Effector memory CD8-positive, alpha-beta T cell (primary cell): ENCODE data around the gene AFM.

Experiments
- ATAC-seq: fragments of 150-1000 bp; cut with Tn5 transposase; replicated peaks from 2 replicates; pipeline ENCODE4 v1.10.0; 2021; ENCODE audit warnings: mild to moderate bottlenecking, moderate library complexity
- DNase-seq, 3 experiments: peaks; one replicate each; pipeline ENCODE4 v3.0.0; 2021
- H3K27ac Mint-ChIP-seq, 2 donors: one replicate each; pipeline ENCODE4 v1.8.0; 2022; ENCODE audit warnings: mild to moderate bottlenecking in 2 of 2, mixed read lengths in 2 of 2, moderate library complexity in 2 of 2
- H3K27me3 Mint-ChIP-seq, 2 donors: one replicate each; pipeline ENCODE4 v1.8.0; 2022; ENCODE audit warnings: mixed read lengths in 2 of 2
- H3K36me3 Mint-ChIP-seq: one replicate; pipeline ENCODE4 v1.8.0; 2022; ENCODE audit warnings: mild to moderate bottlenecking, moderate library complexity, mixed read lengths; ENCODE audit not compliant: insufficient read depth
- H3K4me1 Mint-ChIP-seq, 2 donors: one replicate each; pipeline ENCODE4 v1.8.0; 2022; ENCODE audit warnings: low read depth in 2 of 2, mixed read lengths in 2 of 2
- H3K4me3 Mint-ChIP-seq, 2 donors: one replicate each; pipeline ENCODE4 v1.8.0; 2022; ENCODE audit warnings: mild to moderate bottlenecking in 2 of 2, mixed read lengths in 2 of 2, moderate library complexity in 2 of 2
- H3K9me3 Mint-ChIP-seq, 2 donors: one replicate each; pipeline ENCODE4 v1.8.0; 2022; ENCODE audit warnings: mixed read lengths in 2 of 2

The AFM gene

DNA sequence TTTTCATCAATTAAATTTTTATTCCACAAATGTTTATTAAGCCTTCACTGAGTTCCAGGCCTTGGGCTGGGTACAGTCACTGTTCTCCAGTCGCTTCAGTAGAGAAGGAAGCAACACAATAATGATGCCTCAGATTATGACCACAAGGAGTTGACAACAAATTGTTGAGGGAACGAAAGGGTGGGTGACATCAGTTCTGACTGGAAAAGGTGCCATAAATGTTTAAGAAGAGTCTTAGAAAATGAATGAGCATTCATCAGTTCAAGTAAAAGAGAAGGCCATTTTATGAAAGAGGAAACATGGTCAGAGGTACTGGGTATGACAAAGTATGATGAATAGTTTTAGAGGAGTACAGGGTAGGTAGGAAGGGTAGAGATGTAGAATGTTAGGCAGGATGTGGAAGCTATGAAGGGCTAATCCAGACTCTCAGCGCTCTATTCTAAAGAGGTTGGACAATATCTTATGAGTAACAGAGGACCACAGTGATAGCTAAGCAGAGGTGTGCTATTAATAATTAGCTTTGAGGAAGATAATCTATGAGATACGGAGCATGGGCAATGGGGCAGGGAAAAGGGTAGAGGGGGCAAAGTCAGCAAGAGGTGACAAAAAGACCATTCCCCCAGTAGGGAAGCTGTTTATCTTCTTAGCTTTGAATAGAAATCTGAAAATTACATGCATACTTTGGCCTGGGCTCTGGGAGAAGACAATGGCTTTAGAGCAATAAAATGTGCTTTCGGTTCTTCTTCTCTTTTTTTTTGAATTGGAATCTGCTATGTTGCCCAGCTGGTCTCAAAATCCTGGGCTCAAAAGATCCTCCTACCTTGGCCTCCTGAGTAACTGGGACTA is 25.1 kb upstream of the AFM start:
- Mint-ChIP-seq H3K4me3 (no peak overlapping the region), H3K36me3 (no peaks in the 10 kb centered on the region), H3K9me3 (no peaks in the 10 kb centered on the region), H3K4me1 (no peaks in the 10 kb centered on the region), H3K27ac (no peak overlapping the region), H3K27me3 (peaks cover 6 to 7% of the 10 kb centered on the region in 2 donors)
- ATAC-seq (no peak), DNase-seq (no peak)

DNA sequence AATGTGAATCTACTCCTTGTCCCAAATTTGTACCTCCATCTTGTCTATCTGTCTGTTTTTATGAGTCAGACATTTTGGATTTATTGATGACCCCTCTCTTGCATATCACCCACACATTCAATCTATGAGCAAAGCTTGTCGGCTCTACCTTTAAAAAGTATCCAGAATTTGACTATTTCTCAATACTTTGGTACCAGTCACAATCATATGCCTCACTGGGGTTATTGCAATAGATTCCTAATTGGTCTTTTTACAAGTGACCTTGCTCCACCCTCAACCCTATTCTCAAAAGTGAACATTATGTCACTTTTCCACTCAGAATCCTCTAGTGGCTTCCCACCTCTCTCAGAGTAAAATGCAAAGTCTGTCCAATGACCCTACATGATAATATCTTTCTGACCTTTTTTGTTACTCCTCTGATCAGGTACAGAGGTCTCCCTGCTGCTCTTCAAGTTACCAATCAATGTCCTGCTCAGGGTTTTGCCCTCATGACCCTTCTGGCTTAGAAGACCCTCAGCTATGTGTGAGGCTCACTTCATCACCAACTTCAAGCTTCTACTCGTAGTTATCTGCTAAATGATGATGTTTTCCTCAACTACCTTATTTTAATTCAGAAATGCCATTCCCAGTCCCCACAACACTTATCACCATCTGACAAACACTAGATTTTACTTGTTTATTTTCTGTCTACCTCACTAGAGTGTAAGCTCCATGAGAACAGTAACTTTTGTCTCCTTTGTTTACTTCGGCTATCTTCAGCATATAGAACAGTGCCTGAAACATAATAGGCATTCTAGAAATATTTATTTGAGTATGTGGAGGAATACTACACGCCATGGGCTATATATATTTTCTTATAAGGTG is 23.1 kb upstream of the AFM start:
- Mint-ChIP-seq H3K9me3 (no peaks in the 10 kb centered on the region), H3K4me3 (no peak overlapping the region), H3K36me3 (no peaks in the 10 kb centered on the region), H3K27me3 (peaks cover 0 to 6% of the 10 kb centered on the region in 2 donors), H3K4me1 (no peaks in the 10 kb centered on the region), H3K27ac (no peak overlapping the region)
- DNase-seq (no peak), ATAC-seq (no peak)

DNA sequence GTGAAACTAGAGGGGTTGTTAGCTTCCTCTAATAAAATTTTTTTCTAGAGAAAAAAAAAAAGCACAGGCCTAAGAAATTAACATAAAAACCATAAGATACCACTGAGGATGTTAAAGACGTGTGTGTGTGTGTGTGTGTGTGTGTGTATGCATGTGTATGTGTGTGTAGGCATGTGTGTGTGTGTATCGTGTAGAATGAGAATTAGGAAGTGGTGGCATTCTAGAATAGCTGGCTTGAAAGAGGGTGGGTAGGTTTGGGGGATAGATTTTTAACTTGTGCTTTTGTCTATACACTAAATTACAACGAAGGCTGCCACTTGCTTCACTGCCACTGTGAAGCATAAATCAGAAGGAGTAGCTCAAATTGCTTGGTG is 22.5 kb upstream of the AFM start:
- peaks cover 0 to 6% of the 10 kb centered on the region in 2 donors for H3K27me3 Mint-ChIP-seq
- no peak for DNase-seq
- H3K27ac Mint-ChIP-seq = no peak overlapping the region
- H3K4me1 Mint-ChIP-seq = no peaks in the 10 kb centered on the region
- no peak overlapping the region for H3K4me3 Mint-ChIP-seq
- ATAC-seq = no peak
- H3K36me3 Mint-ChIP-seq = no peaks in the 10 kb centered on the region
- no peaks in the 10 kb centered on the region for H3K9me3 Mint-ChIP-seq

DNA sequence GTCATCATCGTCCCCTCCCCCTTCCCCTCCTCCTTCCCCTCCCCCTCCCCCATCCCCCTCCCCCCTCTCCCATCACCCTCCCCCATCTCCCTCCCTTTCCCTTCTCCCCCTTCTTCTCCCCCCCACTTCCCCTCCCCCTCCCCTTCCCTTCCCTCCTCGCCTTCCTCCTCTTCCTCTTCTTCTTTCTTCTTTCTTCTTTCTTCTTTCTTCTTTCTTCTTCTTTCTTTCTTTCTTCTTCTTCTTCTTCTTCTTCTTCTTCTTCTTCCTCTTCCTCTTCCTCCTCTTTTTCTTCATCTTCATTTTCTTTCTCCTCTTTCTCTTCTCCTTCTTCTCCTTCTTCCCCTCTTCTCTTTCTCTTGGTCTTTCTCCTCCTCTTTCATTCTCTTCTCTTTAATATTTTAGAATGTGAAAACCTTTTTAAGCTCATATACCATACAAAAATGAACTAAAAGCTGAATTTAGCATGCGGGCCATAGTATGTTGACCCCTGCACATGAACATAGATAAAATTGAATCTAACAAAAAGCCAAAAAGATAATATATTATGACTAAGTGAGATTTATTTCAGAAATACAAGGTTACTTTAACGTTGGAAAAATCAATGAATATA is 20.5 kb upstream of the AFM start:
- Mint-ChIP-seq H3K36me3 (no peaks in the 10 kb centered on the region), H3K4me1 (no peaks in the 10 kb centered on the region), H3K4me3 (no peak overlapping the region), H3K27ac (no peak overlapping the region), H3K27me3 (peaks cover 0 to 6% of the 10 kb centered on the region in 2 donors), H3K9me3 (no peaks in the 10 kb centered on the region)
- ATAC-seq (no peak), DNase-seq (no peak)

DNA sequence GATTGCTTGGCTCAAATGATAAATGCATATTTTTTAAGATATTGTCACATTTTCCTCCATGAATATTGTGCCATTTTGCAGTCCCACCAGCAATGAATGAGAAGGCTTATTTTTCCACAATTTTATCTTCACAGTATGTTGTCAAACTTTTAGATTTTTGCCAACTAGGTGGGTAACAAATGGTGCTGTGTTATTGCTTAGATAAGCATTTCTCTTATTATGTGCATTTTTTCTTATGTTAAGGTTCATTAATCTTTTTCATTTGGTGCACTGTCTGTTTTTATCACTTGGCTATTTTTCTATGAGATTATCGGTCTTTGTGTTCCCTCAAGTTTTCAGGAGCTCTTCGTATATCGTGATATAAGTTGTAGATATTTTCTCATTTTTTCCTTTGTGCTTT is 13.4 kb upstream of the AFM start:
- Mint-ChIP-seq H3K9me3 (peaks cover 2 to 8% of the 10 kb centered on the region in 2 donors), H3K36me3 (no peaks in the 10 kb centered on the region), H3K27ac (no peak overlapping the region), H3K27me3 (no peaks in the 10 kb centered on the region), H3K4me3 (no peak overlapping the region), H3K4me1 (no peaks in the 10 kb centered on the region)
- no peak for ATAC-seq
- DNase-seq = no peak

DNA sequence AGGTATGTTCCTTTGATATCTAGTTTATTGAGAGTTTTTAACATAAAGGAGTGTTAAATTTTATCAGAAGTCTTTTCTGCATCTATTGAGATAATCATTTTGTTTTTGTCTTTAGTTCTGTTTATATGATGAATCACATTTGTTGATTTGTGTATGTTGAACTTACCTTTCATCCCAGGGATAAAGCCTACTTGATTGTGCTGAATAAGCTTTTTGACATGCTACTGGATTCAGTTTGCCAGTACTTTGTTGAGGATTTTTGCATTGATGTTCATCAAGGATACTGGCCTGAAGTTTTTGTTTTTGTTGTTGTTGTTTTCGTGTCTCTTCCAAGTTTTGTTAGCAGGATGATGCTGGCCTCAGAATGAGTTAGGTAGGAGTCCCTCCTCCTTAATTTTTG is 10.8 kb upstream of the AFM start:
- H3K4me1 Mint-ChIP-seq = no peaks in the 10 kb centered on the region
- ATAC-seq = no peak
- DNase-seq = no peak
- H3K4me3 Mint-ChIP-seq = no peak overlapping the region
- H3K36me3 Mint-ChIP-seq = no peaks in the 10 kb centered on the region
- no peak overlapping the region for H3K27ac Mint-ChIP-seq
- peaks cover 2 to 8% of the 10 kb centered on the region in 2 donors for H3K9me3 Mint-ChIP-seq
- no peaks in the 10 kb centered on the region for H3K27me3 Mint-ChIP-seq

DNA sequence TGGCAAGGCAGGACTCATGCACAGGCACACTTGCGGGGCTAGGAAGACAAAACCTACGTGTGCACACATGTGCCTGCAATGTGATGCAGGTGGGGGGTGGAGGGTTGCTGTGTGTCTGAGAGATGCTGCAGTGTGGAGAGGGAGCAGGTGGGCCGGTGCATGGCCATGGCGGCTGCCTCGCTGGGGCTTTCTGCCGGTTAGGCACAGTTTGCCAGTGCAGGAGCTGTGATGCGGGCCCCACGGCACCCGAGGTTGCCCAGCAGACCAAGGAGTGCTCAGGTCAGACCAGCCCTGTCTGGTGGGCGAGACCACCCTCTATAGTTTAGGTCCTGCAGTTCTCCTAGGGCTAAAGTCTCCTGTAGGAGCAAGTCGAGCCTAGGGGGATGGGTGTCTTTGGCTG is 4.4 kb upstream of the AFM start:
- Mint-ChIP-seq H3K4me3 (no peak overlapping the region), H3K4me1 (no peaks in the 10 kb centered on the region), H3K27ac (no peak overlapping the region), H3K36me3 (no peaks in the 10 kb centered on the region), H3K27me3 (no peaks in the 10 kb centered on the region), H3K9me3 (peaks cover 0 to 3% of the 10 kb centered on the region in 2 donors)
- ATAC-seq (no peak), DNase-seq (no peak)

DNA sequence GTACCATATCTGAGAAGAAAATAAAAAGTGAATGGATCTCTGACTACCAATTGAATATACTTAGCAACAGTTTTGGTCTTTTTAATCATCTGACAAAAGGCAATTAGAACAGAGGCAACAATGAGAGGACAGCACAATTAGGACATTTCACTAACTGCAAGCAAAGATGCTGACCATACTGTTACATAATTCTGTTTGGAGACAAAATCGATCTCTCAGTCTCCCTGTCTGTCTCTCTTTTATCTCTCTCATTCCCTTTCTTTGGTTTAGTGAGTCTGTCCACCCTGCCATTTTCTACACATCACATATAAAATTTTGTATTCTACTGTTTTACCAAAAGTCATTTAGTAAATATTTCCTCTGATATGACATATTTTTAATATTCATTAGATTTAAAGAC is 2.2 kb upstream of the AFM start:
- no peaks in the 10 kb centered on the region for H3K4me1 Mint-ChIP-seq
- H3K27ac Mint-ChIP-seq = no peak overlapping the region
- no peaks in the 10 kb centered on the region for H3K36me3 Mint-ChIP-seq
- DNase-seq (no peak), ATAC-seq (no peak)
- H3K27me3 Mint-ChIP-seq = no peaks in the 10 kb centered on the region
- H3K9me3 Mint-ChIP-seq = peaks cover 0 to 2% of the 10 kb centered on the region in 2 donors
- no peak overlapping the region for H3K4me3 Mint-ChIP-seq

DNA sequence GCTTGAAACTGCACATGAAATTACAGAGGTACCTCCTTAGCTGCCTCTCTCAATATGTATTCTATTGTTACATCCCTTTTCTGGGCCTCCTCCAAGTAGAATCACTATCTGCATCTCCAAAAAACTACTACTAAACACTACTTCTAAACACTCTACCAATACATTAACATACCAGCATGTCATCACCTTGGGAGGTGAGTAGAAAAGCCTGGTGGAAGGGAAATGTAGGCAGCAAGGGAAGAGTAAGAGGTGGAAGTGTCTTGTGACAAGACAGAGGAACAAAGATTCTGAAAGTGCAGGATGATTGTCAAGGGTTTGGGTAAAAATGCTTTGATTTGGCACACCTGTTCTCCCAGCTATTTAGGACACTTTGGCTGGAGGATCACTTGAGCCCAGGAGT is 3.5 kb downstream of the AFM start:
- Mint-ChIP-seq H3K27me3 (no peaks in the 10 kb centered on the region), H3K27ac (no peak overlapping the region), H3K36me3 (no peaks in the 10 kb centered on the region), H3K4me3 (no peak overlapping the region), H3K4me1 (no peaks in the 10 kb centered on the region), H3K9me3 (peaks cover 0 to 2% of the 10 kb centered on the region in 2 donors)
- DNase-seq = no peak
- ATAC-seq = no peak

DNA sequence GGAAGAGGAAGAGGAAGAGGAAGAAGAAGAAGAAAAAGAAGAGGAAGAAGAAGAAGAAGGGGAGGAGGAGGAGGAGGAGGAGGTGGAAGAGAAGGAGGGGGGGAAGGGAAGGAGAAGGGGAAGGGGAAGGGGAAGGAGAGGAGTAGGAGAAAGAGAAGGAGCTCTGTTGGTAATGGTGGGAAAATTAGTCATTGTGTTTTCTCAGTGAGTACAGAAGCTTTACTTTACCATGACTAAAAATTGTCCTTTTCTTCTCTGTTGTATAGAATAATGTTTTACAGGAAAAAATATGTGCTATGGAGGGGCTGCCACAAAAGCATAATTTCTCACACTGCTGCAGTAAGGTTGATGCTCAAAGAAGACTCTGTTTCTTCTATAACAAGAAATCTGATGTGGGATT is 4.1 kb downstream of the AFM start:
- H3K9me3 Mint-ChIP-seq = peaks cover 0 to 2% of the 10 kb centered on the region in 2 donors

DNA sequence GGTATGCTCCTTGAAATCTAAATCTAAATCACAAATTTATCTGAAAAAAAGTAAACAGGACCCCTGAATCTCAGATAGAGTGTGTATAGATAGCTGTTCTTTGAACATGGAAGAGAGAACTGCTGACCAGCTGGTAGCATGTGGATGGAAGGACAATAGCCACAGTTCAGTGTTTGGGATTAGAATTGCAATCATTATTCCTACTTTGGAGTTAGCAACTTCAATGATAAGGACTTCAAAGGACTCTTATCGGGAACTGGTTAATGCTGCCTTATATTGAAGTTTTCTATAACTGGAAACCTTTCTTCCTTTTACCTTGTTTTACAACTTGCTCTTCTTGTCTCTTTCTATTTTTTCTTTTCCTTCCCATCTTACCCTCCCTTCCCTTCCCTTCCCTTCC is 5.0 kb downstream of the AFM start:
- DNase-seq (no peak), ATAC-seq (no peak)
- Mint-ChIP-seq H3K27me3 (no peaks in the 10 kb centered on the region), H3K9me3 (no peaks in the 10 kb centered on the region), H3K36me3 (no peaks in the 10 kb centered on the region), H3K4me3 (no peak overlapping the region), H3K4me1 (no peaks in the 10 kb centered on the region), H3K27ac (no peak overlapping the region)

More for the DNA sequence above, 4.1 kb downstream of the AFM start:
- Mint-ChIP-seq H3K4me3 (no peak overlapping the region), H3K27me3 (no peaks in the 10 kb centered on the region), H3K4me1 (no peaks in the 10 kb centered on the region), H3K27ac (no peak overlapping the region), H3K36me3 (no peaks in the 10 kb centered on the region)
- ATAC-seq = no peak
- no peak for DNase-seq

DNA sequence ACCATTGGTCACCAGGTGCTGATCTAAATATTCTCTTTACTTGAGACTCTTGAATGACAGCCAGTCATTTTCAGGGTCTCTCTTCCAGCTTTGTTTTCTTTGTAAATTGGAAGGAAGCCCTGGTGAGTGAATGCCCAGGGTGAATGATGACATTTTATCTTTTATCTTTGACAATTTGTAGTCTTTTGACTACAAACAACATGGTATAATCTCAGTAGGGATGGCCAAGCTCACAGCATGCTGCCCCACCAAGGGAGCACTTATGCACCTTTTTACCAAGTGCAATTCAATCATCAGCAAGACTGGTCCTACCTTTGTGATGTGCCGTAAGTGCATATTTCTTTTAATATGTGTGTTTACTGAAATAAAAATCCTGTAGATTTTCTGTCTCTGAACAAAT is 5.7 kb downstream of the AFM start:
- Mint-ChIP-seq H3K36me3 (no peaks in the 10 kb centered on the region), H3K27me3 (no peaks in the 10 kb centered on the region), H3K9me3 (no peaks in the 10 kb centered on the region), H3K4me1 (no peaks in the 10 kb centered on the region), H3K4me3 (no peak overlapping the region), H3K27ac (no peak overlapping the region)
- DNase-seq = no peak
- no peak for ATAC-seq

DNA sequence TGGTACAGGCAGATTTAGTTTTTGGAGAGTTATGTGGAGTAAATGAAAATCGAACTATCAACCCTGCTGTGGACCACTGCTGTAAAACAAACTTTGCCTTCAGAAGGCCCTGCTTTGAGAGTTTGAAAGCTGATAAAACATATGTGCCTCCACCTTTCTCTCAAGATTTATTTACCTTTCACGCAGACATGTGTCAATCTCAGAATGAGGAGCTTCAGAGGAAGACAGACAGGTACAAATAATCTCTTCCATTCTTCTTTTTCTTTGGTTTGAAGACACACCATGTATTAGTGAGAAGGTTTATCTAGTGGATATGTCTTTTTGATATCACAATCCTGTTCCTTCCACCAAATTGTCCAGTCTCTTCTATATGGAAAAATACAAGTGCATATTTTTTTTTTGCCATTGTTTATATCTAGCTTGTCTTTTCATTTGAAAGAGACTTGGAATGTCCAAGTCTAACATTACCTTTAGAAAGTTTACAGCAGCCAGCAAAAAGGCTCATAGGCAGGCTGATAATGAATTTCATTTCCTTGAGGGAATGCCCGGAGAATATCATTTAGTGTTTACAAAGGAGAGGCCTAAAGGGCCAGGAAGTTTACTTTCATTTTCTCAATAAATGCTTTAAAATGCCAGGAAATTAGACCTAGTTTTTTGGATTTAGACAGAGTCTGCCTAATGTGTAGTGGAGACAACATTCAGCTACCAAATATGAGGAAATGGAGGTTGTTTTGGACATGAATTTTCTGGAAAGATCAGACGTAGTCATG is 18.6 kb downstream of the AFM start:
- ATAC-seq (no peak), DNase-seq (no peak)
- no peaks in the 10 kb centered on the region for H3K4me1 Mint-ChIP-seq
- H3K27me3 Mint-ChIP-seq = no peaks in the 10 kb centered on the region
- H3K27ac Mint-ChIP-seq = no peak overlapping the region
- no peaks in the 10 kb centered on the region for H3K36me3 Mint-ChIP-seq
- H3K9me3 Mint-ChIP-seq = no peaks in the 10 kb centered on the region
- no peak overlapping the region for H3K4me3 Mint-ChIP-seq
